HG03520 (cell line): ENCODE data around the gene FBXL15.

Source experiments
- ATAC-seq: cut with Tn5 transposase; IDR thresholded peaks from one replicate; pipeline ENCODE4 v1.9.1; 2021; ENCODE audit warnings: mild to moderate bottlenecking, moderate library complexity; ENCODE audit not compliant: unreplicated experiment

FBXL15 gene

GRCh38 chr10:102420714-102421506 lies at the start of gene FBXL15:
Gene FBXL15 (plus strand): TSS chr10:102420836. CDS start chr10:102421130, 294 bp downstream.
- ATAC-seq, result peak; percentile 58

GRCh38 chr10:102371295-102371694 lies 49.3 kb upstream of the FBXL15 start:
- ATAC-seq, result no peak

GRCh38 chr10:102375250-102375649 lies 45.4 kb upstream of the FBXL15 start:
- ATAC-seq, result no peak

- no peak for ATAC-seq
Measured at GRCh38 chr10:102375867-102376266, 44.8 kb upstream of the FBXL15 start.

- no peak for ATAC-seq
Measured at GRCh38 chr10:102376901-102377300, 43.7 kb upstream of the FBXL15 start.

- ATAC-seq, result no peak
Measured at GRCh38 chr10:102379383-102379782, 41.3 kb upstream of the FBXL15 start.

- ATAC-seq, result no peak
Measured at GRCh38 chr10:102381983-102382382, 38.7 kb upstream of the FBXL15 start.

GRCh38 chr10:102382871-102383270 lies 37.8 kb upstream of the FBXL15 start:
- no peak for ATAC-seq

GRCh38 chr10:102384053-102384452 lies 36.6 kb upstream of the FBXL15 start:
- ATAC-seq, result no peak

- ATAC-seq, result no peak
Measured at GRCh38 chr10:102384606-102385429, 35.8 kb upstream of the FBXL15 start.

- no peak for ATAC-seq
Measured at GRCh38 chr10:102389894-102390293, 30.7 kb upstream of the FBXL15 start.

GRCh38 chr10:102392306-102392705 lies 28.3 kb upstream of the FBXL15 start:
- ATAC-seq, result no peak

- ATAC-seq, result no peak
Measured at GRCh38 chr10:102393411-102394078, 27.1 kb upstream of the FBXL15 start.

GRCh38 chr10:102394079-102394800 lies 26.4 kb upstream of the FBXL15 start:
- peak; percentile 76 for ATAC-seq

- no peak for ATAC-seq
Measured at GRCh38 chr10:102394801-102395399, 25.7 kb upstream of the FBXL15 start.

GRCh38 chr10:102395400-102396316 lies 25.0 kb upstream of the FBXL15 start, which contains the start of gene NFKB2:
Gene NFKB2 (plus strand): TSS chr10:102395705. CDS start chr10:102395960, 255 bp downstream.
- ATAC-seq, result no peak

- no peak for ATAC-seq
Measured at GRCh38 chr10:102396317-102396650, 24.4 kb upstream of the FBXL15 start.

- no peak for ATAC-seq
Measured at GRCh38 chr10:102396730-102397151, 23.9 kb upstream of the FBXL15 start.
